Measurements from ENCODE around the gene CHD9. TPM values are rescaled to one million over a fixed set of nuclear protein-coding genes. Genes with fewer than 3 reads are reported as not detected.

The CHD9 gene
- total RNA-seq, 1 donor from 2014 or later, result 64.6 TPM

DNA sequence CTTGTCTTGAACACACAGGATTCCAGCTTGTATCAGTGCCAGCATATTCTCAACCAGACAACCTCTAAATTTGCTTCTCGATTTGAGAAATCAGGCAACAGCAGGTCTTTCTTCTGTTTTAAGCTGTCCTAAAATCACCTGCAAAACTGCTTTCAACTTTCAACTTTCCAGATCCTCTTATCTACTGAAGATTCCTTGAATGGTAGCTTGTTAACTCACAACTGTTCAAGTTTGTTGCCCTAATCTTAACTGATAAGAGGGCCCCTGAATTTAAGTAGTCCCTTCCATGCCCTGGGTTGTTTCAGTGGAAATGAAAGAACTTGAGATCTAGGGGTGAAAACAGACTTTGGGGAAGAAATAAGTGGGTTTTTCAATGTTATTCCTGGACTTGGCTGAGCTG, 57.2 kb downstream of the CHD9 start:
- DNase-seq (ENCODE audit: low spot score), result no peak
- intact Hi-C loops (cut with DNase I), result no loop called here

DNA sequence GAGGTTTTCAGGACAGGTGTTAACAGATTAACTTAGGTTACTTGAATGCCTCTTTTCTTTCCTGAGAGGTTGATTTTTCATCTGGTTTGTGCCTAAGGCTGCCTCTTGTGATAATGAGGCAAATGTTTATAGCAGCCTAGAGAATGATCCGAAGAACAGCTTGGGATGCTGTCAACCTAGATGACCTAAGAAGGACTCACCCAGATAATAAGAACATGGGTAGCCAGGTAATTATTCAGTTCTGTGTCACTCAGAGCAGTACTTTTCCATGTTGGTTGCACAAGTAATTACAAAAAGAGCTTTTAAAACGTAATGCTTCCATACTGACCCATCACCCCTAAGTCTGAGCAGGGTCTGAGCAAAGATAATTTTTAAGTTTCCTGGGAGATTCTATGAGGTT, 60.3 kb downstream of the CHD9 start:
- no peak for DNase-seq (ENCODE audit: low spot score)
- intact Hi-C loops (cut with DNase I), result no loop called here

DNA sequence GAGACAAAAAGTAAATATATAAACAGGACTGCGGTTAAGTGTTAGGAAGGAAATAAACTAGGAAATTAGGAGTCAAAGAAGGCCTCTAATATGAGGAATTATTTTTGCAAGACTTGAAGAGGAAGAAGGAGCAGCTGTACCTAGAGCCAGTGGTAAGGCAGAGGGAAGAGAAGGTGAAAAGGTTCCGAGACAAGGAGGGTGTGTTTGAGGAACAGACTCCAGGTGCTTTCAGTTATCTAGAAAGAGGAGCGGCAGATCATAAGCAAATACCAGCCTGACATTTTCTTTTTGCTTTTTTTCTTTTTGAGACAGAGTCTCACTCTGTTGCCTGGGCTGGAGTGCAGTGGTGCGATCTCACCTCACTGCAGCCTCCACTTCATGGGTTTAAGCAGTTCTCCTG, 61.0 kb downstream of the CHD9 start:
- intact Hi-C loops (cut with DNase I), result no loop called here
- no peak for DNase-seq (ENCODE audit: low spot score)

DNA sequence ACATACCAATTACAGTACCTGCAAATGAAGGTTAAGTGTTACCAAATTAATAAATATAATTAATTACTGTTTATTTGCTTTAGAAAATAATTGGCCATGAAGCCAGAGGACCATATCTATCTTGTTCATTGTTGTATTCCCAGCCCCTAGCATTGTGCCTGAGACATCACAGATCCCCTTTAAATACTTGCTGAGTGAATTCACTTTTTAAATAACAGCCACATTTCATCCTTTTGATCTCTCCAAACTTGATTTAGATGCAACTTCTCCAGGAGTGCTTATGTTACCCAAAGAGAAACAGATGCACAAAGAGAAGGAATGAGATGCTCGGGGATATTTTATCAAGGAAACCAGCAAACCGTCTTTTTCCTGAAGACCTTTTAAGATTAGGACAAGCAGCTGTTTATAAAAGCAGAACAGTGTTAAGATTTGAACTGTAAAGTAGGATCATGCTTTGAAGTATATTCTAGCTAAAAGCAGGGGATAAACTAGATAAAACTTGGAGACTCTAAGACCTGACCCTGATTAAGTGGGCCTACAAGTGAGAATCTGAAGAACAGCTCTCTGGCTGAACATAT, 66.3 kb downstream of the CHD9 start:
- no peak for DNase-seq (ENCODE audit: low spot score)

DNA sequence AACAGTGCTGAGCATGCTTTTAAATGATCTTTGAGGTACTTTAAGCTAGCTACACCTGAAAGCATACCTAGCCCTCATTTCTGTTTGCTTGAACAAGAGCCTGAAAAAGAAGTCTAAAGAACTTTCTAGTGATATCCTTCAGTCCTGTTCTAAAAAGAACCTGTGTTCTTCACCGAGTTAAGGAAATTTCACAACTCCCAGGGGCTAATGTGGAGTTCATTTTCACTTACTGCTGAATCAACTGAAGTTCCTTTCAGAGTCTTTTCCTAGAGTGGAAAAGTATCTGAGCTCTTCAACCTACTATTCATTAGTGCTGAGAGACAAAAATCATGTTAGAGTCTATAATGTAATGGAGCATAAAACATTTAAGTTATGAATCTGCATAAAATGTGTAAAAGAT, 66.9 kb downstream of the CHD9 start:
- intact Hi-C loops (cut with DNase I), result no loop called here
- no peak for DNase-seq (ENCODE audit: low spot score)

More for the DNA sequence above, 66.3 kb downstream of the CHD9 start:
- intact Hi-C loops (cut with DNase I), result no loop called here

DNA sequence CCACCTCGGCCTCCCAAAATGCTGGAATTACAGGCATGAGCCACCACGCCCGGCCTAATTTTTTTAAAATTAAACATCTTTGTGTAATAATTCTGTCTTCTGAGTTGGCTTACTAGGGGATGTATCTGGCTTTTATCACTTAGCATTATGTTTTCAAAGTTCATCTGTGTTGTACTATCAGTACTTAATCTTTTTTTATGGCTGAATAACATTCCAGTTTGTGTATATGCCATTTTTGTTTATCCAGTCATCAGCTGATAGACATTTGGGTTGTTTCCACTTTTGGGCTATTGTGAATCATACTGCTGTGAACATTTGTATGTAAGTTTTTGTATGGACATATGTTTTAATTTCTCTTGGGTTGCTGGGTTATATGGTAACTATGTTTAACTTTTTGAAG, 69.0 kb downstream of the CHD9 start:
- no peak for DNase-seq (ENCODE audit: low spot score)
- intact Hi-C loops (cut with DNase I), result no loop called here

DNA sequence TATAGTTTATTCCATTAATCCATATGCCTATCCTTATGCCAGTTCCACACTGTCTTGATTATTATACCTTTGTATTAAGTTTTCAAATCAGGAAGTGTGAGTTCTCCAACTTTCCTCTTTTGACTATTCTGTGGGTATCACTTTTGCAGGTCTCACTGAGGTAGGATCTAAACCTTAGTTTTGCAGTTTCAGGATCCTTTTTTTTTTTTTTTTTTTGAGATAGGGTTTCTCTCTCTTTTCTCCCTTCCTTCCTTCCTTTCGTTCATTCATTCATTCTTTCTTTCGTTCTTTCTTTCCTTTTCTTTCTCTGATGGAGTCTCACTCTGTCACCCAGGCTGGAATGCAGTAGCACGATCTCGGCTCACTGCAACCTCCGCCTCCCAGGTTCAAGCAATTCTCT, 71.6 kb downstream of the CHD9 start:
- no peak for DNase-seq (ENCODE audit: low spot score)
- intact Hi-C loops (cut with DNase I), result no loop called here

DNA sequence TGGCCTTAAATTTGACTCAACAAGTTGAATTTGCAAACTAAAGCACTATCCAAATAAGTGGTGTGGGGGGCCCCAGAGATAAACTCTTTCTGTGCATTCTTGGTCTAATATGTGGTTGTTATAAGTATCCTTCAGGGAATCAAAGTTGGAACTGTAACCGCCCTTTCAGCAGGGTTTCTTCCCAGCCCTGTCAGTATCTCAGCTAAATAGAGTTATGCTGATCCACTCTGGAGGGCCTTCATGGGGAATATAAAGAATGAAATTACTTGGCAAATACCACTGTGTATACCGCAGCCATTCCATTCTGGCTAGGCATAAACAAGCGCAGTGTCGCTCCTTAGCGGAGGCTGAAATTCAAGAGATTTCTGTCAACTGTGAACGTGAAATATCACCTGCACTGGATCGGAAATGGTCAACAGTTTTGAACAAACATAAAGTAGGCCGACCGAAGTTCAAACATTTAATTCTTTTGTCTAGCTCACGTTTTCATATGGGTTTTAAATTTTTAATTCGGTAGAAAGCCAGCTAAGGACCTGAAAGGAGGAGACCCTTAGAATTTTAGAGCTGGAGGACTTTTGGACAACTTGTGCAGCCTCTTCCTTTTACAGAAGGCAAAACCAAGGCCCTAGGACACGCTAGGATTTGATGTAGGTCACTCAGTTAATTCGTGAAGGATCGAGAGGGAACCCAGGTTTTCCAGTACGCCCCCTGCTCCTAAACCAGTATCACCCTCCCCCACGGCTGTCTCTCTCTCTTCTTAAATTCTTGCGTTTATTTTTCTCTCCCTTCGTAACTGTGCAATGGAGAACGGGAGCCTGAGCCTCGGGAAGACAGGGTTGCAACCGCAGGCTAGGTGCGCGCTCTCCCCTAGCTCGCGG, 74.7 kb downstream of the CHD9 start:
- DNase-seq (ENCODE audit: low spot score), result no peak
- intact Hi-C loops (cut with DNase I), result loop anchor here (1.0 to 2.0 kb wide), 4 partner anchors 30 to 91 kb away; no protein-coding TSS in a partner anchor

DNA sequence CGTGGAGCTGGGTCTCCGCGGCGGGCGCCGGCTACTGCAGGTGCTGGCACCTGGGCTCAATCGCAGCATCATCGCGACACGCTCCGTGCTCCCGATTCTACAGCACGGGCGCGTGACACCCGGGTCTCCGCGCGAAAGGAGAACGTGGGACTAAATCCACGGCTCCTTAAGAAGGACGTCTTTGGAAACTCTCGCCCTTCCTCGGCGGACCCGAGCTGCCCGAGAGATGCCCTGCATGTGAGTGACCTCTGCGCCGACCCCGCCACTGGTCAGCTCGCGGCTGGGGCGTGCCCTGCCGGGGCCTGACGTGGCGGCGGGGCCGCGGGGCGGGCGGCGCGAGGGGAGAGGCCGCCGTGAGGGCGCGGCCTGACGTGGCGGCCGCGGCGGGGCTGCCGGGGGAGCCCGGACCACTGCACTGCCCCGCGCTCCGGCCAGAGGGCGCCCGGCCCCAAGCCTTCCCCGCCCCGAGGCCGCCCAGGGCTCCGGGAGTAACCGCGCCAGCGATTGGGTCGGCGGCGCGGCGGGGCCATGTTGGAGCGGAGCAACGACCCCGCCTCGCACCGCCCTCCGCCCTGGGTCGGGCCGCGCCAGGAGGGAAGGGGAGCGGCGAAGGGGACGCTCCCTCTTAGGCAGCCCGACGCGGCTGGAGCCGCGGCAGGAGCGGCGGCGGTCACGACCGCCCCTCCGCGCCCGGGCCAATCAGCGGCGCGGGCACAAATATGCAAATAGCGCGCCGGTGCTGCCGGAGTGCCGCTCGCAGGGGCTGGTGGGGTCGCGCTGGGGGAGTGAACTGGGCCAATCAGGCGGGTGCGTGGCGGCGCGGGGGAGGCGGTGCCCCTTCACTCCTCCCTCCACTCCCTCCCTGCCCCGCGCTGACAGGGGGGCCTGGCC, 75.6 kb downstream of the CHD9 start:
- intact Hi-C loops (cut with DNase I), result loop anchor here (1.0 to 2.0 kb wide), 4 partner anchors 31 to 90 kb away; no protein-coding TSS in a partner anchor

DNA sequence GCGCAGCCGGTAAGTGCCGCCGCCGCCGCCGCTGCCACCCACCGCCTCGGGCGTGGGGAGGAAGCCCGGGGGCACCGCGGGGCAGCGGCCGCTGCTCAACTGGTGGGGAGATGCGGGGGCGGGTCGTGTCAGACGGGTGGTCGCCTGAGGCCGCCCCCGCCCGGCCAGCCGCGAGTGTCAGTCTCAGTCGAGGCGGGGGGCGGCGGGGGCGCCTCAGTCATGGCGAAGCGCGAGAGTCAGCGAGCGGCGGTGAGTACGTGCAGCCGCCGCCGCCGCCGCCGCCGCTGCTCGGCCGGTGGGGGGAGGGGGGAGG, 76.2 kb downstream of the CHD9 start:
- intact Hi-C loops (cut with DNase I), result loop anchor here (2.0 kb wide), 2 partner anchors 78 to 90 kb away; no protein-coding TSS in a partner anchor

More for the DNA sequence above, 75.6 kb downstream of the CHD9 start:
- DNase-seq (ENCODE audit: low spot score), result peak; percentile 97

DNA sequence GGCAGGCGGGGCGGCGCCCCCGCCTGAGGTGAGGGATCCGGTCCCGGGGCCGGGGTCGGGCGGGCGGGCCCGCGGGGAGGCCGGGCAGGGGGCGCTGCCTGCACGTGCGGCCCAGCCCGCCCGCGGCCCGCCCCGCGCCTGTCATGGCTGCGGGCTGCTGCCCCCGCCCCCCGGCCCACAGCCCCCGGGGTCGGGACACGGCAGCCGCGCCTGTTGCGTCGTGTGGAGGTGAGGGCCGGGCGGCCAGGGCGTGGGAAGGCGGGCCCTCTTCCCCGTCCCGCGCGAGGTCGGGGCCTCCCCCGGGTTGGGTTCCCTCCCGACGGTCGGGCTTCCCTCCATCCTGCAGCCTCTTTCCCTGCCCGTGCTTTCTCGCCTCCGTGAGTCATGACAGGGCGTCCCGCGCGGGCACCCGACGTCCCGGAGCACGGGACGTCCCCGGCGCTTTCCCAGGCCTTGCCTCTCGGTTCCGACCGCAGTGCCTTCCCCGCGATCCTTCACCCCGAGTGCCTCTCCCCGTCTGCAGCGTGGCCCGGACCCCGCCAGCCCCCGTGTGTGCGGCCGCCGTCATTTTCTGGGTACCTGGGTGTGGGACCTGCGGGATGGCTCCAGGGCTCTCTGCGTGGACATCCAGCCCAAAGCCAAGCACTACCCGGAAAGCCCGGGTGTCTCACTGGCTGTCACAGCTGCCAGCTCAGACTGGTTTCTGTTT, 76.7 kb downstream of the CHD9 start:
- intact Hi-C loops (cut with DNase I), result loop anchor here (2.0 kb wide), 2 partner anchors 77 to 89 kb away; no protein-coding TSS in a partner anchor
- DNase-seq (ENCODE audit: low spot score), result peak; percentile 83

More for the DNA sequence above, 76.2 kb downstream of the CHD9 start:
- DNase-seq (ENCODE audit: low spot score), result no peak

DNA sequence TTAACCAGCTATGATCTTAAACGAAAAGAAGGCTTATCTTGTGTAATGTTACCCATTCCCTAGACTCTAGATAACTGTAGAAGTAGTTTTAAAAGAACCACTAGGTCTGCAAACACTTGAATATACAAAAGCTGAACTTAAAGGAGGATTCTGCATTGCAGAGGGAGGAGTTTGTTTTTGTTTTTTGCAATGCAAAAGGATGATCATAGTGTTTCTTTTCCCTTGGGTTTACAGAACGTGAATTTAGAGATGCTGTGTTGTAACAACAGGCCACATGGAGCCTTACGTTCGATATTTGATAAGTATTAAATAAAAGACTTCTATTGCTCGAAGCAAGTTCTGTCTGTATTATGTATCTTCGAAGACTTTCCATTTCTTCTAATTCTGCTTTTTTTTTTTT, 77.6 kb downstream of the CHD9 start:
- DNase-seq (ENCODE audit: low spot score), result no peak
- intact Hi-C loops (cut with DNase I), result no loop called here

DNA sequence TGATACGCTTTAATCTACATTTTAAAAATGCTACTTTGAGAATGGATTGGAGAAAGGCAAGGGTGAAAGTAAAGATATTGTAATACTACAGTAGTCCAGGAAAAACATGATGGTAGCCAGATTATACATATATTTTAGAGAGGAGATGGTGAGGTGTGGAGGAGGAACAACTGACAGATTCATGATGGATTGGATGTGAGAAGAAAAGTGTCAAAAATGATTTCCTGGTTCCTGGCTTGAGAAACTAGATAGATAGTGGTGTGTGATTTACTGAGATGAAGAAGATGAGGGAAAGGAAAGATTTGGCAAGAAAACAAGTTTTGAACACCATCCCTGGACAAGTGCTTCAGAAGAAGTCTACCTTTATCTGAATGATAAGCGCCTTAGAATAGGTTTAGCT, 80.5 kb downstream of the CHD9 start:
- DNase-seq (ENCODE audit: low spot score), result no peak
- intact Hi-C loops (cut with DNase I), result no loop called here

DNA sequence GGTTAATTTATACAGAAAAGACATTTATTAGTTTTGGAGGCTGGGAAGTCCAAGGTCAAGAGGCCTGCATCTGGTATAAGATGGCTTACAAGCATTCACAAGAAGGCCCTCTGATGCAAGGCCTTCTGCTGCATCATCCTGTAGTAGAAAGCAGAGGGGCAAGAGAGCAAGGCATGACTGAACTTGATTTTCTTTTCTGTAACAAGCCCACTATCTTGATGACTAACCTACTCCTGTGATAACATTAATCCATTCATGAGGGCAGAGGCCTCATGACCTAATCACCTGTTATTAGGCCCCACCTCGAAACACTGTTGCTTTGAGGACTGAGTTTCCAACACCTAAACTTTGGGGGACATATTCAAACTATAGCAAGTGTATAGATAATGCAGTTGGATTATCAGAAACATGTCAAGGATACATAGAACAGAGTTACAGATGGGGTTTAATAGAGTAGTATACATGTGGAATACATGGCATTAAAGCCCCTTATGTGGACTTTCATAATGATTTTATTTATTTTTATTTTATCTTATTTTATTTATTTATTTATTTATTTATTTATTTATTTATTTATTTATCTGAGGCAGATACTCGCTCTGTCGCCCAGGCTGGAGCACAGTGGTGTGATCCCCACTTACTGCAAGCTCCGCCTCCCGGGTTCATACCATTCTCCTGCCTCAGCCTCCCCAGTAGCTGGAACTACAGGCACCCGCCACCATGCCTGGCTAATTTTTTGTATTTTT, 88.2 kb downstream of the CHD9 start:
- DNase-seq (ENCODE audit: low spot score), result no peak
- intact Hi-C loops (cut with DNase I), result no loop called here

DNA sequence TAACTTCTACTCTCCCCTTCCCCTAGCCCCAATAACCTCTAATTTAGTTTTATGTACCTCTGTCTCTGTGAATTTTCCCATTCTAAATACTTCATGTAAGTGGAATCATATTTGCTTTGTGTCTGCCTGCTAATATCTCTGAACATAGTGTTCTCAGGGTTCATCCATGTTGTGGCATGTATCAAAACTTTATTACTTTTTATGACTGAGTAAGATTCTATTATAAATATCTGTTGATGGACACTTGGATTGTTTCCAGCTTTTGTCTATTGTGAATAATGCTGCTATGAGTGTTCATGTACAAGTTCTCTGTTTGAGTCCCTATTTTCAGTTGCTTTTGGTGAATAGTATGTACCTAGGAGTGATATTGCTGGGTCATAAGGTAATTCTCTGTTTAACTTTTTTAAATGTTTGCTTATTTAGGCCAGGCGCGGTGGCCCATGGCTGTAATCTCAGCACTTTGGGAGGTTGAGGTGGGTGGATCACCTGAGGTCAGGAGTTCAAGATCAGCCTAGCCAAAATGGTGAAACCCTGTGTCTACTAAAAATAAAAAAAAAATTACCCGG, 92.8 kb downstream of the CHD9 start:
- intact Hi-C loops (cut with DNase I), result no loop called here
- no peak for DNase-seq (ENCODE audit: low spot score)

DNA sequence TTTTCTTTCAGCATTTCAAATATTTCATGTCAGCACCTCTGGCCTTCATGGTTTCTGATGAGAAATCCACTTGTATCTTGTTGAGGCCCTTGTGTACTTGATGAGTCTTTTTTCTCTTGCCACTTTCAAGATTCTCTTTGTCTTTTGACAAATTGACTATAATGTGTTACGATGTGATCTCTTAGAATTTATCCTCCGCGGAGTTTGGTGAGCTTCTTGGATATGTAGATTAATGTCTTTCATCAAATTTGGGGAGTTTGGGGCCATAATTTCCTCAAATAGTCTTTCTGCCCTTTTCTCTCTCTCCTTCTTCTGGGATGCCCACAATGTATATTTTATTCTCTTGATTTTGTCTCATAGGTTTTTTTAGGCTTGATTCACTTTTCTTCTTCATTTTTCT, 96.0 kb downstream of the CHD9 start:
- intact Hi-C loops (cut with DNase I), result no loop called here
- DNase-seq (ENCODE audit: low spot score), result no peak

DNA sequence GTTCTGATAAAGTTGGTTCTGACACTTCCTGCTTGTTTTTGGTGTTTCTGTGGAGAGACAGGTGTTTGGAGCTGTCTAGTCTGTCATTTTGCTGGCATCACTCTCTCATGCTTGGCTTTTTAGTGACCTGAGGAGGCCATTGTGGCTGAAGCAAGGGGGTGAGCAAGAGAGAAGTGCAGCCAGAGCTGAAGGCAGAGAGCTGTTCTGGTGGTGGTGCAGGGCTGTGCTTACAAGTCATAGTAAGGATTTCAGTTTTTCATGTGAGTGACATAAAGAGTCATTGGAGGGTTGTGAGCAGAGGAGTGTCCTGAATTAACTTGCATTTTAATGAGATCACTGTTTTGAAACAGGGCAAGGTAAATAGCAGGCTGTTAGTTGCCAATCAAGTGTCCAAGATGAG, 97.5 kb downstream of the CHD9 start:
- DNase-seq (ENCODE audit: low spot score), result no peak
- intact Hi-C loops (cut with DNase I), result no loop called here

DNA sequence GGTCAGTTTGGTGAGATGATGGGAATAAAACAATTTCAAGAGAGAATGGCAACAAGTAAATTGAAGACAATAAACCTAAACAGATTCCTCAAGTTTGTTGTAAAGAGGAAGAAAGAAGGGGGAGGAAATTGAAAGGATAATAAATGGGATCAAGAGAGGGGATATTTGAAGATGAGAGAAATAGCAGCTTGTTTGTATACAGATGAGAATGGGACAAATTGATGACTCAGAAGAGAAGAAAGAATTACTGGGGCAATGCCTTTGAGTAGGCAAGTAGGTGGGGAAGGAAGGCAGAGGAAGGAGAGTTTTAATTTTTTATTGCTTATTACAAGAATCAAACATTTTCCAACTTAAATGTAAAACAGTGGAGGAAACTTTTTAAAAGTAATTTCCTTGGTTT, 98.3 kb downstream of the CHD9 start:
- DNase-seq (ENCODE audit: low spot score), result no peak
- intact Hi-C loops (cut with DNase I), result no loop called here

DNA sequence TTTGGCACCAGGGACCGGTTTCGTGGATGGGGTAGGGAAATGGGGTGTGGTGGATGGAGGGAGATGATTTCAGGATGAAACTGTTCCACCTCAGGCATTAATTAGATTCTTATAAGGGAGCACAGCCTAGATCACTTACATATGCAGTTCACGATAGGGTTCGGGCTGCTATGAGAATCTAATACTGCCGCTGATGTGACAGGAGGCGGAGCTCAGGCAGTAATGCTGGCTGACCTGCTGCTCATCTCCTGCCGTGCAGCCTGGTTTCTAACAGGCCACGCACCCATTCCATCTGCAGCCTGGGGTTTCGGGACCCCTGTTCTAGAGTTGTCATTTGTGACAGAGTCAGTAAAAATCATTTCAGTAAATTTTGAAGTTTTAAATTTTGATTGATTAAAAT, 99.7 kb downstream of the CHD9 start:
- DNase-seq (ENCODE audit: low spot score), result no peak
- intact Hi-C loops (cut with DNase I), result no loop called here
